Neural progenitor cell (in vitro differentiated cells): ENCODE results near the gene PARS2. TPM values are rescaled to one million over a fixed set of nuclear protein-coding genes. Genes with fewer than 3 reads are reported as not detected.

Source experiments
- DNase-seq: peaks from one replicate; pipeline ENCODE4 v3.0.0-alpha.2; 2016; ENCODE audit warnings: low spot score
- H2AFZ ChIP-seq: fragments of 200-600 bp; sonication (generic); replicated peaks from 2 replicates; pipeline ENCODE4 v1.6.1; 2016; ENCODE audit warnings: antibody characterized with exemption
- H3F3A ChIP-seq: fragments of 200-600 bp; sonication (generic); 2 replicates; pipeline ENCODE4 v1.6.1; 2016; ENCODE audit warnings: antibody characterized with exemption, low read depth
- H3K27ac ChIP-seq: fragments of 200-600 bp; sonication (generic); 2 replicates; pipeline ENCODE4 v1.5.1; 2016; ENCODE audit warnings: mild to moderate bottlenecking
- H3K27me3 ChIP-seq: fragments of 200-600 bp; sonication (generic); 2 replicates; pipeline ENCODE4 v1.6.1; 2016; ENCODE audit warnings: mild to moderate bottlenecking, moderate library complexity
- H3K36me3 ChIP-seq: fragments of 200-600 bp; sonication (generic); 2 replicates; pipeline ENCODE4 v1.5.1; 2016
- H3K4me1 ChIP-seq: fragments of 200-600 bp; sonication (generic); 2 replicates; pipeline ENCODE4 v1.6.1; 2016; ENCODE audit warnings: mixed run types
- H3K4me2 ChIP-seq: fragments of 200-600 bp; sonication (generic); 2 replicates; pipeline ENCODE4 v1.6.1; 2016
- H3K4me3 ChIP-seq: fragments of 200-600 bp; sonication (generic); 2 replicates; pipeline ENCODE4 v1.5.1; 2016
- H3K79me2 ChIP-seq: fragments of 200-600 bp; sonication (generic); 2 replicates; pipeline ENCODE4 v1.6.1; 2016; ENCODE audit warnings: low read depth
- H3K9ac ChIP-seq: fragments of 200-600 bp; sonication (generic); 2 replicates; pipeline ENCODE4 v1.6.1; 2016
- H3K9me3 ChIP-seq: fragments of 200-600 bp; sonication (generic); 2 replicates; pipeline ENCODE4 v1.5.1; 2016; ENCODE audit warnings: low read depth
- H4K20me1 ChIP-seq: fragments of 200-600 bp; sonication (generic); 2 replicates; pipeline ENCODE4 v1.6.1; 2016; ENCODE audit warnings: low read depth
- H3K27ac Mint-ChIP-seq: 3 replicates; pipeline ENCODE4 v1.8.0; 2021; ENCODE audit warnings: mixed read lengths
- H3K27me3 Mint-ChIP-seq: 2 replicates; pipeline ENCODE4 v1.8.0; 2022; ENCODE audit warnings: low read depth, mild to moderate bottlenecking, inconsistent platforms, moderate library complexity, mixed read lengths; ENCODE audit not compliant: insufficient read depth
- H3K36me3 Mint-ChIP-seq: 3 replicates; pipeline ENCODE4 v1.8.0; 2021; ENCODE audit warnings: mixed read lengths
- H3K4me1 Mint-ChIP-seq: 3 replicates; pipeline ENCODE4 v1.8.0; 2021; ENCODE audit warnings: mixed read lengths
- H3K4me3 Mint-ChIP-seq: 3 replicates; pipeline ENCODE4 v1.8.0; 2021; ENCODE audit warnings: mild to moderate bottlenecking, moderate library complexity, mixed read lengths
- H3K9me3 Mint-ChIP-seq: 3 replicates; pipeline ENCODE4 v1.8.0; 2020; ENCODE audit warnings: mixed read lengths
- EZH2 ChIP-seq: fragments of 200-600 bp; sonication (generic); IDR thresholded peaks from 2 replicates; pipeline ENCODE4 v1.6.1; 2017; ENCODE audit warnings: antibody characterized with exemption, mild to moderate bottlenecking, moderate library complexity
- EZH2phosphoT487 ChIP-seq: fragments of 200-600 bp; sonication (generic); IDR thresholded peaks from 2 replicates; pipeline ENCODE4 v1.6.1; 2017; ENCODE audit warnings: antibody characterized with exemption
- total RNA-seq: library from RNA; depleted of rRNA; stranded (reverse); fragments of >200 nt; gene quantifications from 2 replicates; pipeline ENCODE4 v1.2.3, GENCODE V29; 2015; ENCODE audit warnings: low replicate concordance
- TF ChIP-seq, protein P1 (sequence below): fragments of 200-600 bp; sonication (generic); IDR thresholded peaks from 2 replicates; pipeline ENCODE4 v1.5.1; 2017; ENCODE audit warnings: antibody characterized with exemption, mild to moderate bottlenecking

Gene PARS2
- total RNA-seq, 1 donor from 2014 or later, result 5.4 TPM

GRCh38 chr1:54728027-54728426, 36.3 kb downstream of the PARS2 start:
- peaks cover 47% of the 10 kb centered on the region for H3K36me3 Mint-ChIP-seq
- Histone ChIP-seq H3K4me1 (no peaks in the 10 kb centered on the region), H3K9me3 (no peaks in the 10 kb centered on the region), H3K27me3 (no peaks in the 10 kb centered on the region), H2AFZ (no peak overlapping the region), H3K27ac (no peak overlapping the region), H3K4me3 (no peak overlapping the region), H3K4me2 (no peak overlapping the region), H3K79me2 (no peaks in the 10 kb centered on the region), H3K9ac (no peak overlapping the region), H3K36me3 (peaks cover 30% of the 10 kb centered on the region), H3F3A (no peaks in the 10 kb centered on the region), H4K20me1 (no peaks in the 10 kb centered on the region)
- no peak overlapping the region for H3K4me3 Mint-ChIP-seq
- TF ChIP-seq EZH2 (no peak), EZH2phosphoT487 (no peak)
- TF ChIP-seq, protein P1, sequence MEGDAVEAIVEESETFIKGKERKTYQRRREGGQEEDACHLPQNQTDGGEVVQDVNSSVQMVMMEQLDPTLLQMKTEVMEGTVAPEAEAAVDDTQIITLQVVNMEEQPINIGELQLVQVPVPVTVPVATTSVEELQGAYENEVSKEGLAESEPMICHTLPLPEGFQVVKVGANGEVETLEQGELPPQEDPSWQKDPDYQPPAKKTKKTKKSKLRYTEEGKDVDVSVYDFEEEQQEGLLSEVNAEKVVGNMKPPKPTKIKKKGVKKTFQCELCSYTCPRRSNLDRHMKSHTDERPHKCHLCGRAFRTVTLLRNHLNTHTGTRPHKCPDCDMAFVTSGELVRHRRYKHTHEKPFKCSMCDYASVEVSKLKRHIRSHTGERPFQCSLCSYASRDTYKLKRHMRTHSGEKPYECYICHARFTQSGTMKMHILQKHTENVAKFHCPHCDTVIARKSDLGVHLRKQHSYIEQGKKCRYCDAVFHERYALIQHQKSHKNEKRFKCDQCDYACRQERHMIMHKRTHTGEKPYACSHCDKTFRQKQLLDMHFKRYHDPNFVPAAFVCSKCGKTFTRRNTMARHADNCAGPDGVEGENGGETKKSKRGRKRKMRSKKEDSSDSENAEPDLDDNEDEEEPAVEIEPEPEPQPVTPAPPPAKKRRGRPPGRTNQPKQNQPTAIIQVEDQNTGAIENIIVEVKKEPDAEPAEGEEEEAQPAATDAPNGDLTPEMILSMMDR, result no peak
- DNase-seq, result no peak
- no peaks in the 10 kb centered on the region for H3K4me1 Mint-ChIP-seq
- H3K9me3 Mint-ChIP-seq, result no peaks in the 10 kb centered on the region
- H3K27ac Mint-ChIP-seq, result no peak overlapping the region
- H3K27me3 Mint-ChIP-seq, result no peaks in the 10 kb centered on the region

DNA sequence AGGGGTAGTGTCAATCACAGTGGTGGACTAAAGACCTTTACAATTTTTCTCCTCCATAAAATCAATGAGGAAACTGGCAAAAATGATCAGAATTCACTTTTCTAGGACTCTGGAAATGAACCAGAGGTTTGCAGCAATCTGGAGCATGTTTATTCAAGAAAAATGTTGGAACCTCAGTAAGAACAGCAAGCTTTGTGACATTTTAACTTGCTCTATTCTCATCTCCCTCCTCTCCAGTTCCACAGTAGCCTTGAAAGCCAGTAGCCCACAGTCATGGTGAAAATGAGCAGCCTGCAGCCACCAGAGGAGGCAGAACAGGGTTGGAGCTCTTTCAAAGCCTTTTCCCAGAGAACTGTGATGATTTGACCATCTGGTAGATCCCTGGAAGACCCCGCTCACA, 39.6 kb downstream of the PARS2 start:
- Mint-ChIP-seq H3K27me3 (no peaks in the 10 kb centered on the region), H3K4me3 (no peak overlapping the region), H3K9me3 (no peaks in the 10 kb centered on the region), H3K27ac (no peak overlapping the region), H3K36me3 (peaks cover 46% of the 10 kb centered on the region), H3K4me1 (no peaks in the 10 kb centered on the region)
- H2AFZ ChIP-seq, result no peak overlapping the region
- no peaks in the 10 kb centered on the region for H4K20me1 ChIP-seq
- H3K4me1 ChIP-seq, result no peaks in the 10 kb centered on the region
- H3F3A ChIP-seq, result no peaks in the 10 kb centered on the region
- no peak overlapping the region for H3K27ac ChIP-seq
- H3K36me3 ChIP-seq, result peaks cover 34% of the 10 kb centered on the region
- no peak for TF ChIP-seq EZH2
- TF ChIP-seq, protein P1, result no peak
- TF ChIP-seq EZH2phosphoT487, result no peak
- no peak overlapping the region for H3K4me3 ChIP-seq
- no peaks in the 10 kb centered on the region for H3K79me2 ChIP-seq
- no peak overlapping the region for H3K4me2 ChIP-seq
- no peaks in the 10 kb centered on the region for H3K9me3 ChIP-seq
- H3K9ac ChIP-seq, result no peak overlapping the region
- DNase-seq, result no peak
- no peaks in the 10 kb centered on the region for H3K27me3 ChIP-seq

GRCh38 chr1:54723985-54724384, 40.3 kb downstream of the PARS2 start:
- H3K4me2 ChIP-seq, result no peak overlapping the region
- no peaks in the 10 kb centered on the region for H3K27me3 ChIP-seq
- no peak overlapping the region for H3K27ac Mint-ChIP-seq
- no peak overlapping the region for H2AFZ ChIP-seq
- no peaks in the 10 kb centered on the region for H3K27me3 Mint-ChIP-seq
- DNase-seq, result no peak
- no peaks in the 10 kb centered on the region for H3K9me3 ChIP-seq
- H3K4me3 ChIP-seq, result no peak overlapping the region
- H3K4me1 Mint-ChIP-seq, result no peaks in the 10 kb centered on the region
- TF ChIP-seq, protein P1, result no peak
- TF ChIP-seq EZH2 (no peak), EZH2phosphoT487 (no peak)
- H3K36me3 Mint-ChIP-seq, result peaks cover 46% of the 10 kb centered on the region
- no peaks in the 10 kb centered on the region for H3F3A ChIP-seq
- no peak overlapping the region for H3K4me3 Mint-ChIP-seq
- H3K79me2 ChIP-seq, result no peaks in the 10 kb centered on the region
- no peaks in the 10 kb centered on the region for H4K20me1 ChIP-seq
- no peaks in the 10 kb centered on the region for H3K4me1 ChIP-seq
- no peak overlapping the region for H3K27ac ChIP-seq
- H3K36me3 ChIP-seq, result peaks cover 34% of the 10 kb centered on the region
- no peaks in the 10 kb centered on the region for H3K9me3 Mint-ChIP-seq
- H3K9ac ChIP-seq, result no peak overlapping the region

- no peaks in the 10 kb centered on the region for H3F3A ChIP-seq
- H3K4me3 Mint-ChIP-seq, result no peak overlapping the region
- no peak overlapping the region for H3K9ac ChIP-seq
These were observed 42.6 kb downstream of the PARS2 start for GRCh38 chr1:54721719-54722118.

More at GRCh38 chr1:54721719-54722118, 42.6 kb downstream of the PARS2 start:
- Mint-ChIP-seq H3K27me3 (no peaks in the 10 kb centered on the region), H3K36me3 (peaks cover 40% of the 10 kb centered on the region), H3K9me3 (no peaks in the 10 kb centered on the region), H3K4me1 (peaks cover 5% of the 10 kb centered on the region), H3K27ac (no peak overlapping the region)
- TF ChIP-seq EZH2 (no peak), EZH2phosphoT487 (no peak)
- TF ChIP-seq, protein P1, result no peak
- Histone ChIP-seq H3K4me3 (no peak overlapping the region), H4K20me1 (no peaks in the 10 kb centered on the region), H3K36me3 (peaks cover 34% of the 10 kb centered on the region), H3K4me2 (no peak overlapping the region), H2AFZ (no peak overlapping the region), H3K4me1 (peaks cover 2% of the 10 kb centered on the region), H3K27me3 (no peaks in the 10 kb centered on the region), H3K27ac (no peak overlapping the region), H3K9me3 (no peaks in the 10 kb centered on the region), H3K79me2 (peaks cover 12% of the 10 kb centered on the region)
- DNase-seq, result no peak
